HG03135 (cell line): ENCODE measurements around the gene TMED10.
"Not testable (repeated sequence)": the region's sequence is repeated elsewhere in the genome, so short reads cannot be mapped to it uniquely, and the experiment has no call there.

ENCODE experiments used
- ATAC-seq: cut with Tn5 transposase; IDR thresholded peaks from one replicate; pipeline ENCODE4 v1.9.1; 2021; ENCODE audit warnings: mild to moderate bottlenecking, moderate library complexity; ENCODE audit not compliant: unreplicated experiment

TMED10 gene

GRCh38 chr14:75162631-75163030, 13.8 kb downstream of the TMED10 start:
- no peak for ATAC-seq

- ATAC-seq, result no peak
Measured at GRCh38 chr14:75158843-75159614, 17.4 kb downstream of the TMED10 start.

- ATAC-seq, result no peak
Measured at GRCh38 chr14:75156901-75157300, 19.5 kb downstream of the TMED10 start.

- no peak for ATAC-seq
Measured at GRCh38 chr14:75156111-75156510, 20.3 kb downstream of the TMED10 start.

- no peak for ATAC-seq
Measured at GRCh38 chr14:75155169-75155568, 21.2 kb downstream of the TMED10 start.

- no peak for ATAC-seq
Measured at GRCh38 chr14:75153295-75153694, 23.1 kb downstream of the TMED10 start.

- no peak for ATAC-seq
Measured at GRCh38 chr14:75151851-75152250, 24.6 kb downstream of the TMED10 start.

GRCh38 chr14:75150637-75151036, 25.8 kb downstream of the TMED10 start:
- ATAC-seq, result not testable (repeated sequence)

- no peak for ATAC-seq
Measured at GRCh38 chr14:75150150-75150549, 26.3 kb downstream of the TMED10 start.

GRCh38 chr14:75147423-75148071, 28.9 kb downstream of the TMED10 start:
- no peak for ATAC-seq

GRCh38 chr14:75144944-75145343, 31.5 kb downstream of the TMED10 start:
- ATAC-seq, result no peak

- no peak for ATAC-seq
Measured at GRCh38 chr14:75143761-75144527, 32.5 kb downstream of the TMED10 start.

GRCh38 chr14:75142494-75142893, 33.9 kb downstream of the TMED10 start:
- no peak for ATAC-seq

- no peak for ATAC-seq
Measured at GRCh38 chr14:75141967-75142366, 34.4 kb downstream of the TMED10 start.

- ATAC-seq, result no peak
Measured at GRCh38 chr14:75141062-75141461, 35.4 kb downstream of the TMED10 start.

GRCh38 chr14:75140620-75141019, 35.8 kb downstream of the TMED10 start:
- ATAC-seq, result no peak

- ATAC-seq, result no peak
Measured at GRCh38 chr14:75139185-75139584, 37.2 kb downstream of the TMED10 start.

- ATAC-seq, result no peak
Measured at GRCh38 chr14:75138492-75138891, 37.9 kb downstream of the TMED10 start.

GRCh38 chr14:75134644-75135043, 41.8 kb downstream of the TMED10 start:
- no peak for ATAC-seq

- no peak for ATAC-seq
Measured at GRCh38 chr14:75133597-75133996, 42.8 kb downstream of the TMED10 start.

- ATAC-seq, result no peak
Measured at GRCh38 chr14:75132382-75133086, 43.9 kb downstream of the TMED10 start.
